Common myeloid progenitor, CD34-positive (primary cell): ENCODE data around the gene ATXN1.
"Not testable (repeated sequence)": the region's sequence is repeated elsewhere in the genome, so short reads cannot be mapped to it uniquely, and the experiment has no call there.

ENCODE experiments used
- CTCF ChIA-PET: fragments of 350-600 bp; sonication (Branson Sonifier 250); formaldehyde crosslinking; loops from one replicate; lab custom pipeline; 2021; ENCODE audit warnings: antibody characterized with exemption; lab: Charles Lee
- POLR2A ChIA-PET: fragments of 350-600 bp; sonication (Branson Sonifier 250); formaldehyde crosslinking; loops from one replicate; lab custom pipeline; 2021; ENCODE audit warnings: antibody characterized with exemption; lab: Charles Lee
- DNase-seq, 3 donors: peaks; one replicate each; pipeline versions ENCODE4 v3.0.0 to v3.0.0-alpha.2; 2013
- H3K27ac ChIP-seq, 2 experiments: 1 replicate in 1 of 2; 2 replicates in 1 of 2; pipeline ENCODE4 v1.7.0; 2013; ENCODE audit warnings: inconsistent platforms in 2 of 2, low read length in 2 of 2, mild to moderate bottlenecking in 2 of 2, low read depth in 1 of 2, moderate library complexity in 1 of 2; ENCODE audit not compliant: severe bottlenecking in 2 of 2, insufficient read depth in 1 of 2, poor library complexity in 1 of 2
- H3K27me3 ChIP-seq, 5 experiments: replicated peaks in 2 of 5; 1 replicate in 3 of 5; 2 replicates in 2 of 5; pipeline versions ENCODE4 v1.6.1 to v1.7.0; 2013; ENCODE audit warnings: low read length in 4 of 5, mild to moderate bottlenecking in 2 of 5, moderate library complexity in 2 of 5, inconsistent platforms in 1 of 5; ENCODE audit not compliant: insufficient read depth in 5 of 5, control insufficient read depth in 4 of 5
- H3K36me3 ChIP-seq, 4 experiments: 1 replicate in 2 of 4; 2 replicates in 2 of 4; pipeline versions ENCODE4 v1.6.1 to v1.7.0; 2013; ENCODE audit warnings: low read length in 3 of 4, control low read depth in 1 of 4, mild to moderate bottlenecking in 1 of 4; ENCODE audit not compliant: control insufficient read depth in 4 of 4, insufficient read depth in 4 of 4
- H3K4me1 ChIP-seq, 4 experiments: 1 replicate in 3 of 4; 2 replicates in 1 of 4; pipeline versions ENCODE4 v1.6.1 to v1.7.1; 2013; ENCODE audit warnings: low read length in 3 of 4, mild to moderate bottlenecking in 3 of 4, control low read depth in 1 of 4, inconsistent platforms in 1 of 4, moderate library complexity in 1 of 4; ENCODE audit not compliant: control insufficient read depth in 4 of 4, insufficient read depth in 4 of 4; ENCODE audit errors: control extremely low read depth in 1 of 4
- H3K4me3 ChIP-seq, 7 experiments: 1 replicate in 4 of 7; 2 replicates in 3 of 7; pipeline versions ENCODE4 v1.5.1 to v1.7.0; 2013; ENCODE audit warnings: mild to moderate bottlenecking in 7 of 7, low read length in 6 of 7, moderate library complexity in 6 of 7, inconsistent platforms in 2 of 7, low read depth in 2 of 7, control low read depth in 1 of 7; ENCODE audit not compliant: insufficient read depth in 4 of 7, control insufficient read depth in 1 of 7; ENCODE audit errors: extremely low read depth in 1 of 7
- H3K9me3 ChIP-seq, 5 experiments: 1 replicate in 4 of 5; 2 replicates in 1 of 5; pipeline versions ENCODE4 v1.6.1 to v1.7.1; 2013; ENCODE audit warnings: low read length in 4 of 5, mild to moderate bottlenecking in 2 of 5, inconsistent platforms in 1 of 5, low read depth in 1 of 5, moderate library complexity in 1 of 5; ENCODE audit not compliant: control insufficient read depth in 4 of 5, insufficient read depth in 2 of 5; ENCODE audit errors: control extremely low read depth in 1 of 5
- WGBS: methylation state at CpG from one replicate; pipeline ENCODE4 v1.1.5; 2013; ENCODE audit not compliant: insufficient coverage; 5-methylcytosine and 5-hydroxymethylcytosine counted together

Gene ATXN1

DNA sequence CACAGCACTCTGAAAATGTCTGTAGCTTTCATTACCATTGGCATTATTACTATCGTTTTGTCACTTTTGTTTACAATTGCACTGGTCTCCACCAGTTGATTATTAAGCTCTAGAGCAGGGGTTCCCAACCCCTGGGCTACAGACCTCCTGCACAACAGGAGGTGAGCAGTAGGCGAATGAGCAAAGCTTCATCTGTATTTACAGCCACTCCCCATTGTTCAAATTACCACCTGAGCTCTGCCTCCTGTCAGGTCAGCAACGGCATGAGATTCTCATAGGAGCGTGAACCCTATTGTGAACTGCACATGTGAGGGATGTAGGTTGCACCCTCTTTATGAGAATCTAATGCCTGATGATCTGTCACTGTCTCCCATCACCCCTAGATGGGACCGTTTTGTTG lies 126.4 kb downstream of the ATXN1 start:
- Histone ChIP-seq H3K9me3 (no peaks in the 10 kb centered on the region), H3K27me3 (no peaks in the 10 kb centered on the region), H3K36me3 (peaks cover 0 to 9% (median 5%) of the 10 kb centered on the region in 4 experiments), H3K4me3 (no peak overlapping the region), H3K4me1 (peaks cover 2 to 15% (median 6%) of the 10 kb centered on the region in 4 experiments), H3K27ac (no peak overlapping the region)
- ChIA-PET POLR2A (interaction anchor here (0.6 kb wide), 1 partner anchor 17 kb away, joined by 3 read pairs; no protein-coding TSS in a partner anchor), CTCF (no interaction called here)
- WGBS = 100% methylated on average over 4 of the region's 5 CpGs
- DNase-seq = no peak

DNA sequence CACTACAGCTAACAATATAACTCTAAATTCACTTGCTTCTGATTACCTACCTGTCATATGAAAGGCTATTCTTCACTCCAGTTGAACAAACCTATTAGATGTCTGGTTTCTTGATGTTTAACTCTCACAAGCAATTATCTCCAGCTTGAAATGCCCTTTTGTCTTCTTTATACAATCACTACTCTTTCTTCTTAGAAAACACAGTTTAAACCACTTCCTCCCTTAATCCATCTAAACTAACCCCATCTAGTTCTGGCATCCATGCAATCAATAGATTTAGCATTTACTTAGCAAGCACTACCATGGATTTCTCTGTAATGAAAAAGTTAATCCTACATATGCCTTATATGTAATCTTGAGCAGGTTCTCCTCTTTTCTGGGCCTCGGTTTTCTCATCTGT lies 127.3 kb downstream of the ATXN1 start:
- ChIA-PET POLR2A (no interaction called here), CTCF (interaction anchor here (1.0 to 1.1 kb wide), 2 partner anchors 9 to 24 kb away, joined by 3 read pairs; no protein-coding TSS in a partner anchor)
- H3K27ac ChIP-seq = no peak overlapping the region
- no peaks in the 10 kb centered on the region for H3K27me3 ChIP-seq
- no peak for DNase-seq
- no CpG with 5 or more reads among the region's 1 CpG for WGBS
- H3K4me3 ChIP-seq = no peak overlapping the region
- peaks cover 0 to 9% (median 4%) of the 10 kb centered on the region in 4 experiments for H3K36me3 ChIP-seq
- peaks cover 2 to 15% (median 6%) of the 10 kb centered on the region in 4 experiments for H3K4me1 ChIP-seq
- peaks cover 0 to under 1% (median 0%) of the 10 kb centered on the region in 5 experiments for H3K9me3 ChIP-seq

GRCh38 chr6:16633465-16633864 lies 127.8 kb downstream of the ATXN1 start:
- CTCF ChIA-PET = interaction anchor here (1.0 to 1.1 kb wide), 2 partner anchors 8 to 23 kb away, joined by 3 read pairs; no protein-coding TSS in a partner anchor
- POLR2A ChIA-PET = no interaction called here
- 81% methylated on average over 5 of the region's 5 CpGs for WGBS

DNA sequence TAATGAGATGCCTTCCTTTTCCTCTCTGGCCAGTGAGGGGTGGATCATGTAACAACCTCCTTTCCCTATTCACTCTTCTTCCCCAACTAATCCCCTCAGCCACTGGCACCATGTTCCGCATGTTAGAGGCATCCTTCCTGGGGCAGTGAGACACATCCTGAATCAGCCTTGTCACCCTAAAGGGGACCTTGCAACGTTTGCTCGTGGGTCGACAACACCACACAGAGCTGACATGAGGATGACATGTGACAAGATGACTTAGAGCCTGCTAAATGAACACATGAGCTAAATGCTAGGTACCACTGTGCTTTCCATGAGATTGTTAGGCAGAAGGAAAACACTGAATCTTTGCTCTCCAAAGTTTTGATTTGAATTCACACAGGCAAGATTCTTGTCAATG lies 129.2 kb downstream of the ATXN1 start:
- ChIA-PET CTCF (no interaction called here), POLR2A (no interaction called here)
- Histone ChIP-seq H3K9me3 (peaks cover 0 to 3% (median 0%) of the 10 kb centered on the region in 5 experiments), H3K27ac (no peak overlapping the region), H3K27me3 (no peaks in the 10 kb centered on the region), H3K4me3 (no peak overlapping the region), H3K36me3 (peaks cover 0 to 6% (median 4%) of the 10 kb centered on the region in 4 experiments), H3K4me1 (peaks cover 2 to 15% (median 6%) of the 10 kb centered on the region in 4 experiments)
- WGBS = 60% methylated on average over 4 of the region's 4 CpGs
- DNase-seq = peak in 1 of 3 donors; percentile 51

More at GRCh38 chr6:16633465-16633864, 127.8 kb downstream of the ATXN1 start:
- Histone ChIP-seq H3K27ac (no peak overlapping the region), H3K4me3 (no peak overlapping the region), H3K9me3 (peaks cover 0 to 3% (median 0%) of the 10 kb centered on the region in 5 experiments), H3K4me1 (peaks cover 2 to 15% (median 6%) of the 10 kb centered on the region in 4 experiments), H3K27me3 (no peaks in the 10 kb centered on the region), H3K36me3 (peaks cover 0 to 7% (median 4%) of the 10 kb centered on the region in 4 experiments)
- DNase-seq = no peak

GRCh38 chr6:16630026-16630643 lies 131.1 kb downstream of the ATXN1 start:
- WGBS = 33% methylated on average over 1 of the region's 4 CpGs
- Histone ChIP-seq H3K27ac (no peak overlapping the region), H3K27me3 (no peaks in the 10 kb centered on the region), H3K4me1 (peaks cover 0 to 13% (median 5%) of the 10 kb centered on the region in 4 experiments), H3K36me3 (peaks cover 0 to 6% (median 4%) of the 10 kb centered on the region in 4 experiments), H3K9me3 (peaks cover 0 to 3% (median 0%) of the 10 kb centered on the region in 5 experiments), H3K4me3 (no peak overlapping the region)
- ChIA-PET POLR2A (no interaction called here), CTCF (no interaction called here)
- DNase-seq = no peak

- H3K27ac ChIP-seq, H3K4me1 ChIP-seq, H3K27me3 ChIP-seq, DNase-seq, POLR2A ChIA-PET, H3K9me3 ChIP-seq, H3K4me3 ChIP-seq, H3K36me3 ChIP-seq, CTCF ChIA-PET: not testable (repeated sequence)
- WGBS = no CpG with 5 or more reads among the region's 1 CpG
Observed at GRCh38 chr6:16628580-16628979, 132.7 kb downstream of the ATXN1 start.

GRCh38 chr6:16626650-16627049 lies 134.6 kb downstream of the ATXN1 start:
- no peak for DNase-seq
- Histone ChIP-seq H3K9me3 (peaks cover 0 to 3% (median 0%) of the 10 kb centered on the region in 5 experiments), H3K27me3 (no peaks in the 10 kb centered on the region), H3K4me3 (no peak overlapping the region), H3K4me1 (peaks cover 0 to 7% (median 3%) of the 10 kb centered on the region in 4 experiments), H3K27ac (no peak overlapping the region), H3K36me3 (peaks cover 0 to 6% (median 4%) of the 10 kb centered on the region in 4 experiments)
- CTCF ChIA-PET = interaction anchor here (0.5 kb wide), 1 partner anchor 57 kb away, joined by 3 read pairs; no protein-coding TSS in a partner anchor
- POLR2A ChIA-PET = no interaction called here
- WGBS = 70% methylated on average over 2 of the region's 2 CpGs
